Stimulated activated CD8-positive, alpha-beta memory T cell treated with anti-CD3 and anti-CD28 coated beads, Interleukin-15, amount 100 ng/mL, for 4 hours (primary cell): ENCODE results near the gene CEBPE.

Source experiments
- DNase-seq, 2 donors: peaks; one replicate each; pipeline ENCODE4 v3.0.0-alpha.2; 2020; ENCODE audit warnings: low read depth in 2 of 2

Gene CEBPE

DNA sequence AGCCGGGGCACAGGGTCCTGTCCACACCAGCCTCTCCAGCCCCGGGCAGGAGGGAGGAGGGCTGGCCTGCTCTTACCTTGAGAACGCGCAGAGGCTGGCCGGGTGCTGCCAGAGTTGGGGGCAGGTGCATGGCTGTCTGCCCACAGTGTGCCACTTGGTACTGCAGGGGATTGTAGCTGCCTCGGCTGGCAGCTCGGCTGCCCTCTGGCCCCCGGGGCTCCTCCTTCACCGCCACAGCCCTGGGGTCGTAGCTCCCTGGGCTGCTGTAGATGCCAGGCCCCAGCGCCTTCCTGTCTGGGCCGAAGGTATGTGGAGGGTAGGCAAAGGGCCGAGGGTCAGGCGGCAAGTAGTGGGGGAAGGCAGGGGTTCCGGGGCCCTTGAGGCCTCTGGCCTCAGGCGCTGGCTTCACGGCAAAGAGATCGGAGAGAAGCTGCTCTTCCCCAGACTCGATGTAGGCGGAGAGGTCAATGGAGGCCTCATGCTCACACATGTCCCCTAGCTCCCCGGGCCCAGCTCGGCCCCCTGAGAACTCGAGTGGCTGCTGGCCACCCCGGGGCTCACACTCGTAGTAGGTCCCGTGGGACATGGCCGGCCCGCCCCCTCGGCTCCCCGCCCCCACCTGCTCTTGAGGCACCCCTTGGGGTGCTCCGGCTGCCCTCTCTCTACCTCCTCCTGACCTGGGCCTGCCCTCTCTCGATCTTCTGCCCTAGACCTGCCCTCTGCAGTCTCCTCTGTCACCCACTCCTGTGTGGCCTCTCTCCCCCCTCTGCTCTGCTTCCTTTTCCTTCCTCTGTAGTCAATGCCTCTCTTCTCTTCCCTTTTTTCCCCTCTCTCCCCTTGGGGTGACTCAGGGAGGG, at the start of gene CEBPE:
Gene CEBPE, minus strand, starts transcription at position 750 of the 857 bp plus-strand sequence. Its CDS starts 164 bp downstream, at position 586.
- no peak for DNase-seq

DNA sequence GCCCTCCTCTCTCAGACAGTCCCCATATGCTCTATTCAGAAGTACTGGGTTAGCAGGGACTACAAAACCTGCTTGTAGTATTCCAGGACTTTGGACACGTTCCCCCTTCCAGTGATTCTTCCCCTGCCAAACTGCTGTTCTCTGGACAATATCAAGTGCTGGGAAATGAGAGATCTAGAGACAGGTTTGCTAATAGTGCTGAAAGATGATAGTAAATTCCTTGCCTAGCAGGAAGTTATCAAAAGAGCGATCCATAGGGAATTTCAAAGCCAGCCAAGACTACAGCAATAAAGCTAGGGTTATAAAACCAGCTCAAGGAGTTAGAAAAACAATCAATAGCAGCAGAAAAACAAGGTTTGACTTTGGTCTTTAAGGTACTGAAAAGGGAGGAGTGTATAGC, 49.2 kb upstream of the CEBPE start:
- no peak for DNase-seq

DNA sequence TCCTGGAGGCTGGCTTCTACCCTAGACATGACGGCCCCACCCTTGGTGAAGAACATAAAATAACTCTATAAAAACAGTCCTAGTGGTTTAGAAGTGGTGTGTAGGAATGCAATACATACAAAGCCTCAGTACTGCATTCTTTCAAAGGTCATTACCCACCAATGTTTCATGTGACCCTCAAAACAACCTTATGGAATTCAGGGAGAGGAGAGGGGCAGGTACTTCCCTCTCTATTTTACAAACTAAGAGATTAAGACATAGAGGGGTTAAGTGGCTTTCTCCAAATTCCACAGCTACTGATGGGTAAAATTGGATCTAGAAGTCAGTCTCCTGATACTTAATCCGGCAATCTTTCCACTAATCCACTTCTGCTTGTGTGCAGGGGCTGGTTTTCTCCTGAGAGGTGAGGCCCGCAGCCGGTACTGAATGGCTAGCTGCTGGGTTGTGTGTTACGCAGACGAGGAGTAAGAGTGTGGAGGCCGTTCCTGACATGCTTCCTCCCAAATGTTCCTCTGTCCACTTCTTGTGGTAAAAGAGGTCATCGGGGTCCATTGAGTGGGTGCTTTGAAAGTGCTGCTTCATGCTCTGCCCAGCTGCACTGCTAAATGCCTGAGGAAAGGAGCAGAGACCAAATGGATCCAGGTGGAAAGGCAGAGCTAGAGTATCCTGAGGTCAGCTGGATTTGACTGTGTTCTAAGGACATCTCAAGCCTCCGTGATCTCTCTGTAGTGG, 48.2 kb upstream of the CEBPE start:
- no peak for DNase-seq

DNA sequence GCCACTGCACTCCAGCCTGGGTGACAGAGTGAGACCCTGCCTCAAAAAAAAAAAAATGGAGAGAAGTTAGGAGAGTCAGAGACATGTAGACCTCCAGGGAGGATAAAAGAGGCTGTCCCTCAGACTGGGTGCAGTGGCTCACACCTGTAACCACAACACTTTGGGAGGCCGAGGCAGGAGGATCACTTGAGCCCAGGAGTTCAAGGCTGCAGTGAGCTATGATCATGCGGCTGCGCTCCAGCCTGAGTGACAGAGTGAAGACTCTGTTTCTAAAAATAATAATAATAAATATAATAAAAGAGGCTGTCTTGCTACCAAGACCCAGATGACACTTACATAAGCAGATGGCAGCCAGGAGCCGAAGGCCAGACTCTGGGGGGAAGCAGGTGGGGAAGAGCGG, 45.9 kb upstream of the CEBPE start:
- DNase-seq: no peak

DNA sequence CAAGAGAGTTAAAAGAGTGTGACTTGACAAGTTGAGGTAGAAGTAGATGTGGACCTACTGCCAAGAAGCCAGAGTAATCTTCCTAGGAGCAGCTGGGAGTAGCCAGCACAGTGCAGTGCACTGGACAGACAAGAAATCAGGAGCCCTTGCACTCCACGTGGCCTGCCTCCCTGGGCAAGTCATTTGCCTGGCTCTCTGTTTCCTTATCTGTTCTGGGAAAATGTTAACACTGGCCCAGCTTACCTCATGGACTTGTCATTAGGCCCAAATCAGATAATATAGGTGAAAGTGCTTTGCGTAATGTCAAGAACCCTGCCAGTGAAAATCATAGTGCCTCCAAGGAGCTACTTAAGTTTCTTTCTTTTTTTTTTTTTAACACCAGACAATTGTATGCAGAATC, 45.2 kb upstream of the CEBPE start:
- DNase-seq: no peak

DNA sequence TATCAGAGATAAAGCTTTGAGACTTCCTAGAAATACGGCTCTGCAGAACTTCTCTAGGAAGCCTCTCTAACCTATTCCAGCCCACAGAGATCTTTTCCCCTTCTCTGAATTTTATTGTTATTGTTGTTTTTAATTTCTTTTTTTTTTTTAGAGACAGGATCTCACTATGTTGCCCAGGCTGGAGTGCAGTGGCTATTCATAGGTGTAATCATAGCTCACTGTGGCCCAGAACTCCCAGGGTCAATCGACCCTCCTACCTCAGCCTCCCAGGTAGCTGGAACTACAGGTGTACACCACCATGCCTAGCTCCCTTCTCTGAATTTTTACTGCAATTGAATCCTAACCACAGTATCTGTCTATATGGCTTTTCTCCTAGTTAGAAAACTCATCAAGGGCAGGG, 44.8 kb upstream of the CEBPE start:
- DNase-seq: no peak

DNA sequence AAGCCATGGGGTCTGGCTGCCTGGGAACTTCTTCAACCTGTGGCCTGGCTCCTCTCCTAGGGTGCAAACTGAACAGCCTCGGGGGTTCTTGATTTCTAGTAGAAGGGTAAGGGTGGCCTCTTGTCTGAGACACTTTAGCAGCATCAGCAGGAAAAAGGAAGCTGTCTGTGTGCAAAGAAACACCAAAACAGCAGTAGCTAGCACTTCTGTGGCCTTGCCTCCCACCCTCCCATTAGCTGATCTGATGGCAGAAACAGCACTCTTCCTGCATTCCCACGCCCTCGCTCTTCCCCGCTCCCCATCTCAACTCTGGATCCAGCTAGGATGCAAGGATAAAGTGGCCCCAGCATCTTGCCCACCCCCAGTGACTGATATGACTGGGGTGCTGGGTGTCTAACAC, 43.7 kb upstream of the CEBPE start:
- no peak for DNase-seq

DNA sequence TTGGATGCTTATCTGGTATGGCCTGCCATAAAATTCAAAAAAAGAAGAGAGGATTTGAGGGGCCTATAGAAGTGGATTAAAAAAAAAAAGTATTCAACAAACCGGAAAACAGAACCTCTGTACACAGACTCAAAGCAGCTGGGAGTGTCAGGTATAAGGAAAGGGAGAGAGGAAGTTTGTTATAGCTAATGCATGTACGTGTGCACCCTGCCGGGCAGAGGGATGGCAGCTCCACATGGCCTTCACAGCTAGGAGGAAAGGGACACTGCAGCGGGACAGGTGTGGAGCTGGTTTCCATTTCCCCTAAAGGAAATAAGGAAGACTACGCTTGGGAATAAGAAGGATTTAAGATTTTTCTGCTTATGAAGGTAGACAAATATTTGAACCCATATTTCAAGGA, 43.0 kb upstream of the CEBPE start:
- no peak for DNase-seq

DNA sequence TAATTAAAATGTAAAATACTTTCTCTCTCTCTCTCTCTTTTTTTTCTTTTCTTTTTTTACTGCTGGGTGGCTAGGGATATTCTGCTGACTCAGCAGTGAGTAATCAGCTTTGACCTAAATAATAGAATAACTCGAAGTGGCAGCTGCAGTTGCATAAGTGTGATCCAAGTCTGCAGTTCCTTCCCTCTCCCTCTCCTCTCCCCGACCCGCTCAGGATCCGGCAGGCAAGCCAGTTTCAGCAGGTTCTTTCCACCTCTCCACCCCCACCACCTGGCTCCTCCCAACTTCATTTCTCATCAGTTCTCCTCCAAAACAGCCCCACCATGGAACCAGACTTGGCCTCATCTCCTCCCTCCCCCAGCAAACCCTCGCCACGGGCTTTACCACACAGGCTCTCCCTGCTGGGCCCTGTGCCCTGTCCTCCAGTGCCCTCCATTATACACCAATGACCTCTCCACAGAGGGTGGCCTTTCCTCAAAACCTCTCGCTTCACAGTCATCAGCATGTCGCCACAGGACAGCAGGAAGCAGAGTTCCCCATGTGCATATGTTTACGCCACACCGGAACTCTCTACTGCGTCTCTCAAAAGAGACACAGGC, 42.0 kb upstream of the CEBPE start:
- DNase-seq: no peak

DNA sequence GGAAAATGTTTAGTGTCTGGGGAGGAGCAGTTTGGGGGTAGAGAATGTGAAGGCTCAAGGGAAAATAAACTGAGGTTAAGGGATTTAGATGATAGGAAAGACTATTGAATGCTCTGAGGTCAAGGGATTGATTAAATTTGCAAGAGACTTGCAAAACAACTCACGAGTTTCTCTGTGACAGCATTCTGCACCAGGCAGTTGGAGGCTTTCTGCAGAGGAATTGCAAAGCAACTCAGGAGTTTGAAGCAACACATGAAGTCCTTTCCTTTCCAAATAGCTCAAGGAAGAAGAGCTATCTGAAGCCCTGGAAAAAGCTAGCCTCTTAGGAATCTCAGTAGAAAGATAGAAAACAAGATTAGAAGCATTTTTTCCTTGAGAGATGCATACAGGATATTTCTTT, 40.5 kb upstream of the CEBPE start:
- no peak for DNase-seq

DNA sequence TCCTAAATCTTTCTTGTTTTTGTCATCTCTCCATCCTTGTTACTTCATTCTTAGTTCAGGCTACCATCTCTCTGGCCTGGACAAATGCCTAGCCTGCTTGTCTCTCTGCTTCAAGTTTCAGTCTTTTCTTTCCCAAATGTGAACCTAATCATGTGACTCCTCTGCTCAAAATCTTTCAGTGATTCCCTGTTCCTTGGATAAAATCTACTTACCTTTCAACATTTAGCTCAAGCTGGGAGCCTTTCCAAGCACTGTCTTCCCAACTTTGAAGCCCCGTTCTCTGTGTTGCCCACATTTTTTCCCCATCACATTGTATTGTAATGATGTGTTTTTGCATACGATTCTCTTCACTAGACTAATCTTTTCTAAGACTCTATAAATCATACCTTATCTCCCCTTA, 39.7 kb upstream of the CEBPE start:
- DNase-seq: no peak

DNA sequence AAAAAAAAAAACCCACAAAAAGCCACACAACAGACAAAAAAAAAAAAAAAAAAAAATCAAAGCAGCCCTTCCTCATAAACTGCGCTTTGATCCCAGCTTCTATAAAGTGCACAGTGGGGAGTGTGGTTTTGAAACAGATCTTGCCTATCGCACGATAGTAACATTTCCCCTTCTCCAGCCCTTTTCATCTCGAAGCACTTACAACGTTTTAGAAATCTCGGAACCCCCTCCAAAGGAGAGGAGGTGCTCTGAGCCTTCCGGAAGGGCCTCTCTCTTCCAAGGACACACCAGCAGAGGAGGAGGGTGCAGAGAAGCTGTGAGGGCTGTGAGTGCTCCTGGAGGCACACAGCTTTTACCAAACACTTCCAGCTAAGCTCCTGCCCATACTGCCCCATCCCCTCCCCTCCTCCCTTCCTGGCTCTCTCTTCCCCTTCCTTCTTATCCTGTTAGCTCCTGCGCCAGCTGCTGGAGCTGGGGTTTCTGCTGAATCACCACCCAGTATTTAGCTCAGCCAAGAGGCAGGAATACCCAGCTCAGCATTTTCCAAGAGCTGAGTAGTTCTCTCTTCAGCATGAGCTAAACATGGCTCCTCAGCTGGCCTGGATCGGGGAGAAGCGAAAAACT, 36.0 kb upstream of the CEBPE start:
- no peak for DNase-seq

DNA sequence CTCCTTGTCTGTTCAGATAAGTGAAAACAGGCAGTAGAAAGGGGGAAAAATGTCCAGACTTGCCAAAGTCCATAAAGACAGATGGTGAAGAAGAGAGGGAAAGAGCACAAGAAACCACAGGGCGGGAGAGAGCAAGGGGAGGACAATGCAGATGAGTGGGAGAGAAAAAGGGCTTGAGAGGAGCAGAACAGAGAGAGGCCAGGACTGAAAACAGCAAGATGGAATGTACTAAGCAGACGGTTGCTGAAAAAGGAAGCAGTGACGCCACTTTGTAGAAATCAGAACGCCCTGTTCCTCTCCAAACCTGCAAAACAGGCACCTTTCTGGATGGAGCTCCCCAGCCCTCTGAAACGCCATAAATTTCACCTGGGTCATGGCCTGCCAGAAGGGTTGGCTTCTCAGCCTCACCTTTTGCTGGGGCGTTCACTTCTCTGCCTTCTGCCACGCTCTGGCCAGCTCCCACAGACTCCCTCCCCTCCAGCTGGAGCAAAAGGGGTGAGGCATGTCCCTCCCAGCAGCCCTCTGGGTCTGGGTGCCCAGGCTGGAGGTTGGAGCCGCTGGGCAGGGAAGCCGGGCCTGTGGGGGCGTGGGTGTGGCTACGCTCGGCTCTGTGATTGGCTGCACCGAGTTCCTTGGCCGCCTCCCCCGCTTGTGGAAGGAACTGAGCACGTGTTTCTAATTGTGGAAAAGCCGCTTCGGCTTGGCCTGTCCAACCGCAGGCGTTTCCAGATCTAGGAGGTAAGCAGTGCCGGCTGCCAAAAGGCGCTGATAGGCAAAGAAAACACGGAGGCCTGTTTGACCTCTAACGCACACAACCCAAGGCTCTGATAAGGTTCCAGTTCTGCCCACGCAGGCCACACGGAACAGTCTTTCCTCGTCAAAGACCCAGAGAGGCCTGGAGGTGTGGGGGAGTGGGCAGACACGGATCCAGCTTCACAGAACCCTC, 35.1 kb upstream of the CEBPE start:
- no peak for DNase-seq

DNA sequence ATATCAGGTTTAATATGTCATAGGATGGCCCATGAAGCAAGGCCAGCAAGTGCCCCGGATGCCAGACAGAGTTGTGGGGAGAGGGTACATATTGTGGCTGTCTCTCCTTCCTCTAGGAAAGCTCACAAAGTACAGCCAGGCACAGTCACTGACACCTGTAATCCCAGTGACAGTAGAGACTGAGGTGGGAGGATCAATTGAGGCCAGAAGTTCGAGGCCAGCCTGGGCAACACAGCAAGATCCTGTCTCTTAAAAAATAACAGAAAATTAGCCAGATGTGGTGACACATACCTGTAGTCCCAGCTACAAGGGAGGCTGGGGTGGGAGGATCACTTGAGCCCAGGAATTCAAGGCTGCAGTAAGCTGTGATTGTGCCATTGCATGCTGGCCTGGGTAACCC, 32.3 kb upstream of the CEBPE start:
- no peak for DNase-seq

DNA sequence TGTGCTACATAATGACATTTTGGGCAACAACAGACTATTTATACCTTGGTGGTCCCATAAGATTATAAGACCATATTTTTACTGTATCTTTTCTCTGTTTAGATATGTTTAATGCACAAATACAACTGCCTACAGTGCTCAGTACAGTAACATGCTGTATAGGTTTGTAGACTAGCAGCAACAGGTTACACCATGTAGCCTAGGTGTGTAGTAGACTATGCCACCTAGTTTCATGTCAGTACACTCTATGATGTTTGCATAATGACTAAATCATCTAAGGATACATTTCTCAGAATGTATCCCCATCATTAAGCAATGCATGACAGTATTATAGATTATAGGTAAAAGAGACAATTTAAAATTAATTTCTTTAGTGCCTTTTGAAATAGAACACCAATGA, 30.7 kb upstream of the CEBPE start:
- DNase-seq: no peak

DNA sequence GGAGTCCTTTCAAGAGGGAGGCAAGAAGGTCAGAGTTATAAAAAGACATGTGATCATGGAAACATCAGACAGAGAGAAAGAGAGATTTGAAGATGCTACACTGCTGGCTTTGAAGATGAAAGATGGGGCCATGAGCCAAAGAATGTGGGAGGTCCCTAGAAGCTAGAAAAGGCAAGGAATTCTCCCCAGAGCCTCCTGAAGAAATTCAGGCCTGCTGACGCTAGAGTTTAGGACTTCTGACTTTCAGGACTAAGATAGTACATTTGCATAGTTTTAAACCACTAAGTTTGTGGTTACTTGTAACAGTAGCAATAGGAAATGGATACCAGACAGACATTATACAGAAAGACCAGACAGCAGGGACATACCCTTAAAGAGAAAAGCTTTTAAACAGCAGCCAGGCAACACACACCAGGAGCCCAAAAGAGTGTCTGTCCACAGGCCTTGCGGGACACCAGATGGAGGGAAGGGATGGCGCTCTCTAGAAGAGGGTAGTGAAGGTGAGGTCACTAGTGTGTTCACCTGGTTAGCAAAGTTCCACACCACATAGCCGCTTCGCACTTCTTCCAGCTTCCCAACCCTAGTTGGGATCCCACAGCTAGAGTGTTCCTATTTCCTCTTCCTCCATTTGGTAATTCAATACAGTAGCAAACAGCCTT, 29.7 kb upstream of the CEBPE start:
- DNase-seq: no peak

DNA sequence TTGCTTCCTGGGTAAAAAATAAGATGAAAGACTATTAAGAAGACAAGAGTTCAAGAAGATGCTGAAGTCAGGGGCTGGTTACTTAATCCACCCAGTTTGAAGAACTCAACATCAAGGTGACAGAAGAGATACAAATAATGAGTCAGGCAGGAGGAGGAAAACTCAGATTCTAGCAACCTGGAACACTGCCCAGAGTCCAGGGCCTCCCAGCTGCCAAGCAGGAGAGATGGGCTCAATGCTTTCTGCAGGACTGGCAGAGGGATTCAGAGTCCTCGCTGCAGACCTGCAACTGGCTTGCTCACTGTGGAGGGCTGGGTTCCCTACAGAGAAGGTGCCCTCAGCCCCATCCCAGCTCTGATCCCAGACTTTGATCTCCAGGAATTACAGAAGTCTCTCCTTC, 28.6 kb upstream of the CEBPE start:
- no peak for DNase-seq

DNA sequence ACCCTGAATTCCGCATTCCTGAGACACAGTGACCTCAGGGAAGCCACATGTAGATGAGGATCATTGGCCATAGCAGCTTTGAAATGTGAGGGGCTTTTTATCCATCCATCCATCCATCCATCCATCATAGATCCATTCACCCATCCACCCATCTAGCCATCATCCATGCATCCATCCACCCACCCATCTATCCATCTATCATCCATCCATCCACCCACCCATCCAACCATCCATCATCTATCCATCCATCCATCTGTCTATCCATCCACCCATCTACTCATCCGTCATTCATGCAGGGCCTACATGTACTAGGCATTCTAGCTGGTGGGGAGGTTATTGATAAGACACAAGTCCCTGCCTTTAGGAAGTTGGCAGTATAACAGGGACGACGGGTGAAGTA, 27.9 kb upstream of the CEBPE start:
- no peak for DNase-seq

DNA sequence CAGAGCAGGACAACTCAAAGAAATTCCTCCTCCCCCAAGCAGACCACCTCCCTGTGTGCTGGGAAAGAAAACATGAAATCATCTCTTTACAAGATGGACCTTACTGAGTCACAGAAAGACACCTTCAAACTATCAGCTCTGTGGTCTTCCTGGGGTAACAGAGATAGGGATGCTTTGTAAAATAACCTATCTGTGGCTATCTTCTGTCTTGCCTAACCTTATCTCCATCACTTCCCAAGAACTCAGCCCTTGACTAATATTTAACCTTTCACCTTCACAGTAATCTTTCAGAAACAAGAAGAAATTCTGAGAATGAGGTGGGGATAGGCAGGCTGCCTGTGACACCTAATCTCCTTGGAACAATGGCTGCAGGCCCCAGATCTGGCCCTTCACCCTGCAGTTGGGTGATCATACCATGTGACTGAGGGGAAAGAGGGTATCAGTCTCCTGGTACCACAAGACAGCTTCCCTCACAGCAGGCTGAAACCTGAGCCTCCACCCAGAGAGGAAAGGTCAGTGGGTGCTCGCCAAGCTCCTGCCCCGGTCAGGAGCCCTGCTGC, 27.4 kb upstream of the CEBPE start:
- no peak for DNase-seq

DNA sequence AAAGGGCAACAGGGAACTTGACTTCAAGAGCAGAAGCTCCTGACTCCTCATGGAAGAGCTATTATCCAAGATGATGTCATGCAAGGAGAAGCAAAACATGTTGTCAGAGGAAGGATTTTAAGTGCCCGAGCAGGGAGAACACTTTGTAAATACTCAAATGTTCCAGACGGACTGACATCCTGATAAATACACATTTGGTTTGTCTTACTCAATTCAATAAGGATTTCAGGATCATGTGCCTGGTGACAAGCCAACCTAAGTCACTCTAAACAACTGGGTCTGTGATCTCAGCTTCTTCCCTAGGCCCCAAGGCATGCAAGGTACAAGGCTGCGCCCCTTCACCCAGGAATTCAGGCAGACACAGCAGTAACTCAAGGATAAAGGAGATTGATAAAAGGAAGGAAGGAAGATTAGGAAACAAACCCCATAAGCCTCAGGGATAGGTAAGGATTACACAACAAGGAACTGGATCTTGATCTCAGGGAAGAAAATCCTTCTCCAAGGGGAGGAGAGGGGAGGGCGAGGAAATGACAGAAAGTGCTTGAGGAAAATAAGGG, 26.8 kb upstream of the CEBPE start:
- no peak for DNase-seq
